Renal pelvis (tissue), 4 donors: ENCODE results near the gene GSTA5. TPM values are rescaled to one million over a fixed set of nuclear protein-coding genes. Genes with fewer than 3 reads are reported as not detected.
"Not testable (repeated sequence)": the region's sequence is repeated elsewhere in the genome, so short reads cannot be mapped to it uniquely, and the experiment has no call there.

Experiments used
- DNase-seq: peaks from one replicate; pipeline ENCODE4 v3.0.0-alpha.2; 2013
- polyA plus RNA-seq, 3 donors: library from polyadenylated mRNA; unstranded; fragments of 120-200 nt; gene quantifications; one replicate each; pipeline ENCODE4 v1.2.1, GENCODE V29; 2013; ENCODE audit not compliant: insufficient read length in 3 of 3

The GSTA5 gene
- polyA plus RNA-seq, 3 donors = not detected

DNA sequence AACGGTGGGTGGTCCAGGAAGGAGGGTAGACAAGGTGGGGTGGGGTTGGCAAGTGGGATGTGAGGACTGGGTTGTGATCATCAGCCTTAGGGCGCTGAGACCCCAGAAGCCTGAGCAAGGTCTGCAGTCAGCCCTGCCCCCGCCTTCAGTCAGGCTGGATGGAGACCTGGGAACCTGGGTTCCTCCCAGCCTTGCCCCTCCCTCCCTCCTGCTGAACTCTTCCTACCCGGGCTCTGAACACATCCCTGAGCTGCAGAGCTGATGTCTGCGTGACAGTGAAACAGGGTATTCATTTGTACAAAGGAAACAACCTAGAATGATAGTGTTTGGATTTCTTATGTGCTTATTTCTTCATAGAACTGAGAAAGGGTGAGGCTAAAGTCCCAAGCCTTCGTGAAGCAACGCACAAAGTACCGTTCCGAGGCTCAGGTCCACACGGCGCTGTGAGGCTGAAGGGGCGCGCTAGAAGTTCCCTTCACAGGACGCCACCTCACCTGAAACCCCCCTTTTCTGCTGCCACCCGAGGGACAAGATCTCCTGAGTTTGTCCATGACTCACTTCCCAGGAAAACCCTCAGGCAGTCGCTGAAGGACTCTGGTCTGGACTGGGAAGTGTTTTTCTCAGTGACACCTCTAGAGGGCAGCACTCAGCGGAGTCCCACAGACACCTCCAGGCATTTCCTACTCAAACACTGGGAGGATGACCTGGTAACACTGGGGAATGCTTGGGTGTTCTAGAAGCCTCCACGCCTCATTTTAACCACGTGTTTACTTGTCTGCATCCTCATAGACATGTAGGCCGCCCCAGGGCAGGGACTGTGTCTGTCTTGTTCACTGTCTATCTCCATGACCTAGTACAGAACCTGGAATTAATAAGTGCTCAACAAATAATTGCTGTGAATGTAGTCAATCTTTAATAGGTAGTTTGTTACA, 1.2 kb downstream of the GSTA5 start:
- peak; percentile 37 for DNase-seq

DNA sequence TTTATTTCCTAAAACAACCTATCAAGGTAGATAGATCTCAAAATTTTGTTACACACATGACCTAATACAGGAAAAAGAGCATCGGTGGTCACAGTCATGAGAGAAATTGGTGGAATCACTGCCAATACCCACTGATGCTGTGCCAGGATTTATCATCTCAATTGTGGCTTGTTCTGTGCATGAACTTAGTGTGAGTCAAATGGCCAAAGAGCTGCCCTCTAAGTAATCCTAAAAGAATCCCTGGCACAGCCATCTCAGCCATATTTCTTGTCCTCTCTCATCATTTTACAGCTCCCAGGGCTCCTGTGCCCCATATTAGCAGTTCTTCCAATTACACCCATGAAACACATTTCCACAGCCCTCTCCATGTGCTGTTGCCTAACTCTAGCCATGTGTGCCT, 6.1 kb downstream of the GSTA5 start:
- DNase-seq = no peak

GRCh38 chr6:52830869-52831268, 9.7 kb downstream of the GSTA5 start:
- not testable (repeated sequence) for DNase-seq

DNA sequence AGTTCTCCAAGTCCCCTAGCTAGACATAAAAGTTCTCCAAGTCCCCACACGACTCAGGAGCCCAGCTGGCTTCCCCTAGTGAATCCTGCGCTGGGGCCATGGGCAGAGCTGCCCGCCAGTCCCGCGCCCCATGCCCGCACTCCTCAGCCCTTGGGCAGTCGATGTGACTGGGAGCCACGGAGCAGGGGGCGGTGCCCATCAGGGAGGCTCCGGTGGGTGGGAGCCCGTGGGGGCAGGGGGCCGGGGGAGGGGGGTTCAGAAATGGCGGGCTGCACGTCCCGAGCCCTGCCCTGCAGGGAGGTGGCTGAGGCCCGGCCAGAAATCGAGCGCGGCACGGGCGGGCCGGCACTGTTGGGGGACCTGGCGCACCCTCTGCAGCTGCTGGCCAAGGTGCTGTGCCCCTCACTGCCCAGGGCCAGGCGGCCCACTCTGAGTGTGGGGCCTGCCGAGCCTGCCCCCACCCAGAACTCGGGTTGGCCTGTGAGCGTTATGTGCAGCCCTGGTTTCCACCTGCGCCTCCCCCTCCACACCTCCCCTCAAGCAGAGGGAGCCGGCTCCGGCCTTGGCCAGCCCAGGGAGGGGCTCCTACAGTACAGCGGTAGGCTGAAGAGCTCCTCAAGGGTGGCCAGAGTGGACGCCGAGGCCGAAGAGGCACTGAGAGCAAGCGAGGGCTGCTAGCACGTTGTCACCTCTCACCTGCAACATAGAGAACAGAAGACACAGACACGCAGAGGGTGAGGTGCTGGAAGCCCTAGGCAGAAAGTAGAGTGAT, 11.4 kb downstream of the GSTA5 start:
- no peak for DNase-seq

GRCh38 chr6:52828621-52829020, 12.0 kb downstream of the GSTA5 start:
- not testable (repeated sequence) for DNase-seq

GRCh38 chr6:52827073-52827783, 13.4 kb downstream of the GSTA5 start:
- DNase-seq = not testable (repeated sequence)

GRCh38 chr6:52826513-52826912, 14.1 kb downstream of the GSTA5 start:
- DNase-seq = no peak

DNA sequence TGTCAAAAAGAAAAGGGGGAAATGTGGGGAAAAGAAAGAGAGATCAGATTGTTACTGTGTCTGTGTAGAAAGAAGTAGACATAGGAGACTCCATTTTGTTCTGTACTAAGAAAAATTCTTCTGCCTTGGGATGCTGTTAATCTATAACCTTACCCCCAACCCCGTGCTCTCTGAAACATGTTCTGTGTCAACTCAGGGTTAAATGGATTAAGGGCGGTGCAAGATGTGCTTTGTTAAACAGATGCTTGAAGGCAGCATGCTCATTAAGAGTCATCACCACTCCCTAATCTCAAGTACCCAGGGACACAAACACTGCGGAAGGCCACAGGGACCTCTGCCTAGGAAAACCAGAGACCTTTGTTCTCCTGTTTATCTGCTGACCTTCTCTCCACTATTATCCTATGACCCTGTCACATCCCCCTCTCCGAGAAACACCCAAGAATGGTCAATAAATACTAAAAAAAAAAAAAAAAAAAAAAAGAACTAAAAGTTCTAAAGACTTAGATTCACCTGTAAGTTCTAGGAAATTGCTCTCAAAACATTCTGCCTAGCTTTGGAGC, 14.6 kb downstream of the GSTA5 start:
- not testable (repeated sequence) for DNase-seq

DNA sequence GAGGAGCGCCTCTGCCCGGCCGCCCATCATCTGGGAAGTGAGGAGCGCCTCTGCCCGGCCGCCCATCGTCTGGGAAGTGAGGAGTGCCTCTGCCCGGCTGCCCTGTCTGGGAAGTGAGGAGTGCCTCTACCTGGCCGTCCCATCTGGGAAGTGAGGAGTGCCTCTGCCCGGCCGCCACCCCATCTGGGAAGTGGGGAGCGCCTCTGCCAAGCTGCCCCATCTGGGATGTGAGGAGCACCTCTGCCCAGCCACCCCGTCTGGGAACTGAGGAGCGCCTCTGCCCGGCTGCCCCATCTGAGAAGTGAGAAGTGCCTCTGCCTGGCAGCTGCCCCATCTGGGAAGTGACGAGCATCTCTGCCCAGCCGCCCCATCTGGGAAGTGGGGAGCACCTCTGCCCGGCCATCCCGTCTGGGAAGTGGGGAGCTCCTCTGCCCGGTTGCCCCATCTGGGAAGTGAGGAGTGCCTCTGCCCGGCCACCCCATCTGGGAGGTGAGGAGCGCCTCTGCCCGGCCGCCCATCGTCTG, 15.3 kb downstream of the GSTA5 start:
- not testable (repeated sequence) for DNase-seq

DNA sequence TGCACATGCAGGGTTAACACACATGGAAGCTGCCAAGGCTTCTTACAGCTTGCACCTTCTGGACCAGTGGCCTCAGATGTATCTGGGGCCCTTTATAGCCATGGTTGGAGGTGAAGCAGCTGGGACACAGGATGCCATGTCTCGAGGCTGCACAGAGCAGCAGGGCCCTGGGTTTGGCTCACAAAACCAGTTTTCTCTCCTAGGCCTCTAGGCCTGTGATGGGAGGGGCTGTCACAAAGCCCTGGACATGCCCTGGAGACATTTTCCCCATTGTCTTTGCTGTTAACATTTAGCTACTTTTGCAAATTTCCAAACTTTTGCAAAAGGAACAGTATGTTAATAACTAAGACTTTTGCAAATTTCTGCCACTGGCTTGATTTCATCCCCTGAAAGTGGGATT, 18.8 kb downstream of the GSTA5 start:
- DNase-seq = no peak

DNA sequence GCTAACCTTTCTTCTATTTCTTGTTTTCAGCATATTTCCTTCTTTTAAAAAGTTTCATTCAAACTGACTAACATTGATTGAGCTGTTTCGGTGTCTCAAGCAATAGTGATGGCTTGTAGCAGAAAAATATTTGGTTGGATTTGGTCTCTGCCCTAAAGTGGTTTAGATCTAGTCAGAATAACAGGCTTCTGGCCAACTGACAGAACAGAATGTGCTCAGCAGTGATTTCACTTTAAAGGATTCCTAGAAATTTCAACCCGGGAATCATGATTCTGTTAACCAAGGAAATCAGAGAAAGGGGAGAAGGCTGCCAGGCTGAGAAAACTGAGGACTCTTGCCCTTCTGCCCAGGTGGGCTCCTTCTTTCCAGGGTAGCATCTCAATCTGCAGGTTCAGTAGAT, 20.4 kb downstream of the GSTA5 start:
- DNase-seq = no peak

DNA sequence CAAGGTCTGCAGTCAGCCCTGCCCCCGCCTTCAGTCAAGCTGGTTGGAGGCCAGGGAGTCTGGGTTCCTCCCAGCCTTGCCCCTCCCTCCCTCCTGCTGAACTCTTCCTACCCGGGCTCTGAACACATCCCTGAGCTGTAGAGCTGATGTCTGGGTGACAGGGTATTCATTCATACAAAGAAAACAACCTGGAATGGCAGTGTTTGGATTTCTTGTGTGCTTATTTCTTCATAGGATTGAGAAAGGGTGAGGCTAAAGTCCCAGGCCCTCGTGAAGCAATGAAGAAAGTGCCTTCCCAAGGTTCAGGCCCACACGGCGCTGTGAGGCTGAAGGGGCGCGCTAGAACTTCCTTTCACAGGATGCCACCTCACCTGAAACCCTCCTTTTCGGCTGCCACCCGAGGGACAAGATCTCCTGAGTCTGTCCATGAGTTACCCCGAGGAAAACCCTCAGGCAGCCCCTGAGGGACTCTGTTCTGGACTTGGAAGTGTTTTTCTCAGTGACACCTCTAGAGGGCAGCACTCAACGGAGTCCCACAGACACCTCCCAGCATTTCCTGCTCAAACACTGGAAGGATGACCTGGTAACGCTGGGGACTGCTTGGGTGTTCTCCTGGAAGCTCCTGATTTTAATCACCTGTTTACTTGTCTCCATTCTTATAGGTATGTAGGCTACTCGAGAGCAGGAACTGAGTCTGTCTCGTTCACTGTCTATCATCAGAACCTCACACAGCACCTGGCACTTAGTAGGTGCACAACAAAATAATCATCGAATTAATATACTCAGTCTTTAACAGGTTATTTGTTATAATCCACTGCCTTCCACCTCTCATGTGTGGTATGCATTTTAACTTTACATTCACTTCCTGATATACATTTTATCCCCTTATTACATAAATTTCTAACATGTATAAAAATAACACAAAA, 25.2 kb downstream of the GSTA5 start:
- DNase-seq = peak; percentile 17

GRCh38 chr6:52814545-52814944, 26.1 kb downstream of the GSTA5 start:
- not testable (repeated sequence) for DNase-seq

DNA sequence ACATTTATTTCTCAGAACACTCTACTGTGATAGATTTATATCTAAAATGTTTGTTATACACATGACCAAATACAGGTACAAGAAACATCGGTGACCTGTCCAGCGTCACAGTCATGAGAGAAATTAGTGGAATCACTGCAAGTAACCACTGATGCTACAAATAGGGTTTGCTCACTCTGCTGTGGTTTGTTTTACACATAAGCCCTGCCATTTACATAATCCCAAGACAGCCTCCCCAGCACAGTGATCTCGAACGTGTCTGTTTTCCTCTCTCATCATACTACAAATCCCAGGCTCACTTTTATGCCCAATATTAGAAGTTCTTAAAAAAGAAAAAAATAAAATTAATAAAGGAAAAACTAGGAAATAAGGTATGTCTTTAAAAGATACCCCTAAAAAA, 30.8 kb downstream of the GSTA5 start:
- DNase-seq = not testable (repeated sequence)

- DNase-seq = no peak
Observed at GRCh38 chr6:52808660-52809059, 32.0 kb downstream of the GSTA5 start.

GRCh38 chr6:52803668-52804255, 36.9 kb downstream of the GSTA5 start, which contains the start of gene GSTA1:
GSTA1 (minus strand) TSS chr6:52803816; CDS start chr6:52799267, 4,549 bp downstream.
- DNase-seq = not testable (repeated sequence)

DNA sequence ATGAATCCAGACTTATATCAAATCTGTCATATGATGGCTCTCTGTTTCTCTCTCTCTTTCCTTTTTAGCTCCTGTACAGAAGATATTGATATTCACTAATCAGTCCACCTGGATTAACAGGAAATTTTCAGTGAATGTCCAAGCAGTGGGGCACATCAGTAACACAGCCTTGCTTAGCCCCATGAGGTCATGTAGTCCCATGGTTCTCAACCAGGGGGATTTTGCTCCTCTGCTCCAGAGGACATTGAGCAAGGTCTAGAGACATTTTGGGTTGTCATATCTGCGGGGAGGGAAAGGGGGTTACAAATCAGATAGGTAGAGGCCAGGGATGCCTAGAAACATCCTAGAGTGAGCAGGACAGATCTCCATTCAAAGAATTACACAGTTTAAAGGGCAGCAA, 37.8 kb downstream of the GSTA5 start:
- DNase-seq = no peak

DNA sequence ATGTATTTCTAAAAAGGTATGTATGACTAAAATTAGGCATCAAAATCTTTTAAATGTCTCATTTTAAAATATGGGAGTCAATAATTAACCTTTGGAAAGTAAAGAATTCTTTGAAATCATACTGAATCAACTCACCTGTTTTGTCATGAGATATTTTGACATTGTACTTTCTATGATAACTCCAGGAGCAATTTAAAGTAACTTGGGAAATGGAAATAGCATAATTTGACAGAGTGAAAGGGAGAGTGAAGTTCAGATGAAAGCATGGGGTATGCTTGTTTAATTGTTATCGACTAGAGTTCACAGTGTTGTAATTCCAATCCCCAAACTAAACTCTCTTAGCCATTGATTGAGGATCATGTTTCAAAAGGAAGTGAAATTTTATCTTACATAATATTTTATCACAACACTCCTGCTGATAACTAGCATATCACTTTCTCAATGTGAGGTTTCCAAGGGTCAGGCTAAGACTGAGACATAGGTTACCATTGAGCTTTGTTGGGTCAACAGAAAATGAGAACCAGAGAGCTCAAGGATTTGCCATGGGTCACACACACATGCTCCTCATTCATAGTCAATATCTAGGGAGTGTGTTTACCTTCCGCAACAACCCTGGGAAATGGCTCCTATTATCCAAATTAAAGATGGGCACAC, 39.3 kb downstream of the GSTA5 start:
- DNase-seq = no peak

- DNase-seq = not testable (repeated sequence)
Observed at GRCh38 chr6:52799272-52799671, 41.3 kb downstream of the GSTA5 start.
